Mesenchymal stem cell (in vitro differentiated cells and primary cell): ENCODE data around the gene UGT2A3.

Experiments
- DNase-seq: peaks from one replicate; pipeline ENCODE4 v3.0.0-alpha.2; 2013
- H2AFZ ChIP-seq: one replicate; pipeline ENCODE4 v1.6.1; 2013; ENCODE audit warnings: low read depth, mild to moderate bottlenecking, control low read depth, inconsistent platforms, low read length, moderate library complexity
- H2AK5ac ChIP-seq: 2 replicates; pipeline ENCODE4 v1.6.1; 2013; ENCODE audit warnings: low read length, moderate library complexity, mild to moderate bottlenecking, inconsistent platforms; ENCODE audit not compliant: severe bottlenecking
- H2BK120ac ChIP-seq: one replicate; pipeline ENCODE4 v1.6.1; 2013; ENCODE audit warnings: low read depth, mild to moderate bottlenecking, inconsistent platforms, low read length, moderate library complexity
- H2BK12ac ChIP-seq, 2 experiments: one replicate each; pipeline ENCODE4 v1.6.1; 2013; ENCODE audit warnings: inconsistent platforms in 2 of 2, low read length in 2 of 2, mild to moderate bottlenecking in 2 of 2, moderate library complexity in 2 of 2, control low read depth in 1 of 2
- H2BK15ac ChIP-seq: one replicate; pipeline ENCODE4 v1.6.1; 2013; ENCODE audit warnings: mild to moderate bottlenecking, low read depth, inconsistent platforms; ENCODE audit not compliant: poor library complexity, severe bottlenecking
- H2BK5ac ChIP-seq: 2 replicates; pipeline ENCODE4 v1.6.1; 2013; ENCODE audit warnings: low read depth, mild to moderate bottlenecking, low read length, control low read depth, inconsistent platforms; ENCODE audit not compliant: poor library complexity, severe bottlenecking
- H3K14ac ChIP-seq, 2 experiments: one replicate each; pipeline ENCODE4 v1.6.1; 2013; ENCODE audit warnings: inconsistent platforms in 2 of 2, low read length in 2 of 2, control low read depth in 1 of 2, mild to moderate bottlenecking in 1 of 2, moderate library complexity in 1 of 2
- H3K18ac ChIP-seq, 2 experiments: one replicate each; pipeline ENCODE4 v1.6.1; 2013; ENCODE audit warnings: inconsistent platforms in 2 of 2, low read length in 2 of 2, control low read depth in 1 of 2, low read depth in 1 of 2, mild to moderate bottlenecking in 1 of 2
- H3K23ac ChIP-seq, 2 experiments: one replicate each; pipeline ENCODE4 v1.6.1; 2013; ENCODE audit warnings: inconsistent platforms in 2 of 2, low read length in 2 of 2, mild to moderate bottlenecking in 2 of 2, moderate library complexity in 2 of 2, control low read depth in 1 of 2
- H3K27ac ChIP-seq: 2 replicates; pipeline ENCODE4 v1.5.1; 2013; ENCODE audit warnings: mild to moderate bottlenecking, moderate library complexity, low read length, control low read depth, inconsistent platforms; ENCODE audit not compliant: poor library complexity, severe bottlenecking
- H3K27me3 ChIP-seq, 2 experiments: 2 replicates each; pipeline versions ENCODE4 v1.6.1 to v1.7.0; 2013; ENCODE audit warnings: low read length in 2 of 2, mild to moderate bottlenecking in 2 of 2, moderate library complexity in 2 of 2, control low read depth in 1 of 2, inconsistent platforms in 1 of 2; ENCODE audit not compliant: control insufficient read depth in 1 of 2, insufficient read depth in 1 of 2
- H3K36me3 ChIP-seq, 2 experiments: 2 replicates each; pipeline versions ENCODE4 v1.6.1 to v1.7.0; 2013; ENCODE audit warnings: low read length in 2 of 2, control low read depth in 1 of 2, inconsistent platforms in 1 of 2, low read depth in 1 of 2, mild to moderate bottlenecking in 1 of 2; ENCODE audit not compliant: insufficient read depth in 2 of 2, control insufficient read depth in 1 of 2
- H3K4ac ChIP-seq, 2 experiments: one replicate each; pipeline ENCODE4 v1.6.1; 2013; ENCODE audit warnings: inconsistent platforms in 2 of 2, low read length in 2 of 2, mild to moderate bottlenecking in 2 of 2, moderate library complexity in 2 of 2, control low read depth in 1 of 2, low read depth in 1 of 2
- H3K4me1 ChIP-seq: 2 replicates; pipeline ENCODE4 v1.6.1; 2013; ENCODE audit warnings: low read depth, low read length, control low read depth; ENCODE audit not compliant: control insufficient read depth, insufficient read depth
- H3K4me2 ChIP-seq: 2 replicates; pipeline ENCODE4 v1.6.1; 2013; ENCODE audit warnings: low read length, mild to moderate bottlenecking, inconsistent platforms; ENCODE audit not compliant: poor library complexity, severe bottlenecking
- H3K4me3 ChIP-seq, 2 experiments: 2 replicates each; pipeline versions ENCODE4 v1.5.1 to v1.7.0; 2013; ENCODE audit warnings: low read length in 2 of 2, mild to moderate bottlenecking in 2 of 2, control low read depth in 1 of 2, low read depth in 1 of 2; ENCODE audit not compliant: insufficient read depth in 1 of 2
- H3K79me1 ChIP-seq: replicated peaks from 2 replicates; pipeline ENCODE4 v1.6.1; 2013; ENCODE audit warnings: mild to moderate bottlenecking, control low read depth, low read length, inconsistent platforms; ENCODE audit not compliant: poor library complexity, severe bottlenecking
- H3K9ac ChIP-seq: 2 replicates; pipeline ENCODE4 v1.7.0; 2013; ENCODE audit warnings: mild to moderate bottlenecking, low read length, moderate library complexity
- H3K9me3 ChIP-seq: 2 replicates; pipeline ENCODE4 v1.7.0; 2013; ENCODE audit warnings: mild to moderate bottlenecking, low read length; ENCODE audit not compliant: control insufficient read depth
- H4K8ac ChIP-seq: one replicate; pipeline ENCODE4 v1.6.1; 2013; ENCODE audit warnings: inconsistent platforms, mild to moderate bottlenecking, low read length, moderate library complexity
- H4K91ac ChIP-seq: one replicate; pipeline ENCODE4 v1.6.1; 2013; ENCODE audit warnings: mild to moderate bottlenecking, low read length, inconsistent platforms
- WGBS: methylation state at CpG from one replicate; pipeline ENCODE4 v1.1.7; 2013; ENCODE audit warnings: mixed read lengths; 5-methylcytosine and 5-hydroxymethylcytosine counted together

UGT2A3 gene

DNA sequence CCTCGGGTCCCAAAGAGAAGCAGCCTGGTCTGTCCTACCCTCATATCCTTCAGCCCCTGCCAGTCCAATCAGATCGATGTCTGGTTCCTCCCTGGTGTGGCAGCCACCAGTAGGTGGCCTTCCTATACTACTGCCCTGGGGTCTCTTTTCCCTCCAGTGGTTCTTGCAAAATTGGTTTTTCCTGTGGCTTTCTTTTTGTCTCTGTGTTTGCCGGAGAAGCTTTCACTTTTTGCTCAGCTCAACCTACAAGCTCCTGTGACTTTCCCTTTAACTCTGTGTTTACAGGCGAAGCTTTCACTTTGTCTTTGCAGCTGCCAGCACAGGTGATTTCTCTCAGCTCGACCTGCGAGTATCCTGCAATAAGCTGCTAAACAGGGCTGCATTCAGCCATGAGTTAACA is 46.8 kb downstream of the UGT2A3 start:
- no peak overlapping the region for H3K14ac ChIP-seq
- H3K4me3 ChIP-seq: no peak overlapping the region
- no peak overlapping the region for H2BK5ac ChIP-seq
- peak overlapping the region; percentile 13 for H2BK120ac ChIP-seq
- no peak for DNase-seq
- peaks cover 4% of the 10 kb centered on the region for H3K79me1 ChIP-seq
- no peak overlapping the region for H4K8ac ChIP-seq
- H3K27ac ChIP-seq: no peak overlapping the region
- no peak overlapping the region for H2AK5ac ChIP-seq
- no peak overlapping the region for H3K4me2 ChIP-seq
- no peak overlapping the region for H2AFZ ChIP-seq
- H3K9ac ChIP-seq: no peak overlapping the region
- H3K27me3 ChIP-seq: no peaks in the 10 kb centered on the region
- H3K23ac ChIP-seq: no peak overlapping the region
- no peaks in the 10 kb centered on the region for H3K9me3 ChIP-seq
- H2BK12ac ChIP-seq: no peak overlapping the region
- H3K4ac ChIP-seq: no peak overlapping the region
- no peaks in the 10 kb centered on the region for H3K36me3 ChIP-seq
- no peak overlapping the region for H2BK15ac ChIP-seq
- H3K4me1 ChIP-seq: peaks cover 13% of the 10 kb centered on the region
- H4K91ac ChIP-seq: no peak overlapping the region
- H3K18ac ChIP-seq: peak overlapping the region in 1 of 2 experiments; percentile 6
- WGBS: 69% methylated on average over 6 of the region's 6 CpGs

DNA sequence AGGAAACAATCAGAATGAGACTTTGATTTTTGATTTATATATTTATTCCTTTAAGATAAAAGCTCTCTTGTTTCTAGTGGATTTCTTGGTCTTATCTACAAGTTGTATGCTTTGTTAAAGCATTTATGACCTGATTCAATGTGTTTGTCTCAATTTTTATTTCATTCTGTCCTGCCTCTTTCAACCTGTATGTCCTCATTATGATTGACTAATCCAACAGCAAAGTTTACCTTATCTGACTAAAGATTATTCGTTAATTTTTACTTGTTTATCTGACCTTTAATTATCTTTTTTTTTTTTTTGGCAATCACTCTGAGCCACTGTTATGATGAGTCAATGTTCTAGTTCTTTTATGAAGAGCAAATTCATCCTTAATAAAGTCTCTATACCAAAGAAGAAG is 54.9 kb downstream of the UGT2A3 start:
- no CpG with 5 or more reads among the region's 1 CpG for WGBS

DNA sequence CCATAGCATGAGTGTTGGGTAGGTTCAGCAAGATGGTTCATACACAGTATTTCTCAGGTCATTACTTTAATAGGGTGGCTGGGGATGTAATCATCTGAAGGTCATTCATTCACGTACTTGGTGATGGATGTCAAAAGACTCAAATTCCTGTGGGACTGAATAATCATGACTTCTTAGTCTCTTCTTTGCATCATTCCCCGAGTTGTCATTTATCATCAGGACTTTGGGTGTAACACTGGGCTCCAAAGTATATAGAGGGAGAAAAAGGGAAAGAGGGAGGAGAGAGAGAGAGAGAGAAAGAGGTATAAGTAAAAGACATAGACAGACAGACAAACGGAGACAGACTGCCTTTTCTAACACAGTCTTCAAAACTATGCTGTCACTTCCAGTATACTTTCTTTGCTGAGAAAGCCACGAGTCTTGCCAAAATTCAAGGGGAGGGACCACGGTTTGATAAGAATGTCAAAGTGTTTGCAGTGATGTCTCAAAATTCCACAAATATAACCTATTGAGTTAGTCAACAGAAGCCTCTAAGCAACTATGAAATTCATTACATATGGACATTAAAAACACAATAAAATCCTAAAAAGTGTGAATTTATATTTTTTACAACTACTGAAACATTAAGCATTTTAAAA is 55.9 kb downstream of the UGT2A3 start:
- DNase-seq: no peak
- Histone ChIP-seq H2AK5ac (no peak overlapping the region), H3K36me3 (no peaks in the 10 kb centered on the region), H4K91ac (no peak overlapping the region), H3K4me1 (no peaks in the 10 kb centered on the region), H3K27me3 (no peaks in the 10 kb centered on the region), H3K4me3 (no peak overlapping the region), H2AFZ (no peak overlapping the region), H4K8ac (no peak overlapping the region), H3K4ac (no peak overlapping the region), H3K4me2 (no peak overlapping the region), H3K79me1 (no peaks in the 10 kb centered on the region), H2BK5ac (no peak overlapping the region), H3K14ac (no peak overlapping the region), H3K9me3 (no peaks in the 10 kb centered on the region), H2BK12ac (no peak overlapping the region), H2BK120ac (no peak overlapping the region), H3K23ac (no peak overlapping the region), H2BK15ac (no peak overlapping the region), H3K18ac (no peak overlapping the region), H3K27ac (no peak overlapping the region), H3K9ac (no peak overlapping the region)
- 71% methylated on average over 3 of the region's 5 CpGs for WGBS

More for the DNA sequence above, 54.9 kb downstream of the UGT2A3 start:
- H2BK12ac ChIP-seq: no peak overlapping the region
- H4K91ac ChIP-seq: no peak overlapping the region
- no peaks in the 10 kb centered on the region for H3K9me3 ChIP-seq
- H3K9ac ChIP-seq: no peak overlapping the region
- H2AK5ac ChIP-seq: no peak overlapping the region
- no peak for DNase-seq
- H3K23ac ChIP-seq: no peak overlapping the region
- no peak overlapping the region for H3K14ac ChIP-seq
- no peaks in the 10 kb centered on the region for H3K36me3 ChIP-seq
- H3K79me1 ChIP-seq: no peaks in the 10 kb centered on the region
- no peak overlapping the region for H3K4me3 ChIP-seq
- H2BK5ac ChIP-seq: no peak overlapping the region
- H3K4ac ChIP-seq: no peak overlapping the region
- H2BK120ac ChIP-seq: no peak overlapping the region
- H3K27me3 ChIP-seq: no peaks in the 10 kb centered on the region
- no peak overlapping the region for H3K4me2 ChIP-seq
- no peak overlapping the region for H3K27ac ChIP-seq
- H2BK15ac ChIP-seq: no peak overlapping the region
- no peak overlapping the region for H4K8ac ChIP-seq
- no peaks in the 10 kb centered on the region for H3K4me1 ChIP-seq
- H3K18ac ChIP-seq: no peak overlapping the region
- no peak overlapping the region for H2AFZ ChIP-seq

DNA sequence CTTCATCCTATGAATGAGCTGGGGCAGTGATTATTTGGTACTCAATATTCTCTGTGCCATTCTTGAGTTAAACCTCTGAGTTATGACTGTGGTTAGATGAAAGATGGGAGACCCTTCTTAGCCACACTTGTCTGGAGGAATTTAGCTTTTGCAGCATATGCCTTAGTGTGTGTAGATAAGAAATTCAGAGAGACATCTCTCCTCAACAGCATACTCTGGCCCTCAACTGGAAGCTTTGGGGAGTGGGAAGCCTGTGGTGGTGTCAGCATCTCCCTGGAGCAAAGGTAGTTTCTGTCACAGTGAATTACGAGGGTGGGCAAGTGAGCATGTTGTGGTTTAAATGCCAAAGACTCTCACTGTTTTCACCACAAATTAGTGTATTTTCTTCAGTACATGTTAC is 58.7 kb downstream of the UGT2A3 start:
- H3K14ac ChIP-seq: no peak overlapping the region
- WGBS: no CpG with 5 or more reads among the region's 1 CpG

More for the DNA sequence above, 58.7 kb downstream of the UGT2A3 start:
- H3K9me3 ChIP-seq: no peaks in the 10 kb centered on the region
- H3K4ac ChIP-seq: no peak overlapping the region
- H2BK12ac ChIP-seq: no peak overlapping the region
- no peaks in the 10 kb centered on the region for H3K36me3 ChIP-seq
- H4K91ac ChIP-seq: no peak overlapping the region
- H3K4me2 ChIP-seq: no peak overlapping the region
- no peak overlapping the region for H2BK15ac ChIP-seq
- H3K18ac ChIP-seq: no peak overlapping the region
- no peak overlapping the region for H3K4me3 ChIP-seq
- H3K27ac ChIP-seq: no peak overlapping the region
- no peak overlapping the region for H4K8ac ChIP-seq
- no peaks in the 10 kb centered on the region for H3K79me1 ChIP-seq
- H3K27me3 ChIP-seq: no peaks in the 10 kb centered on the region
- no peak overlapping the region for H2BK5ac ChIP-seq
- H2AK5ac ChIP-seq: no peak overlapping the region
- DNase-seq: no peak
- H2AFZ ChIP-seq: no peak overlapping the region
- no peaks in the 10 kb centered on the region for H3K4me1 ChIP-seq
- H3K9ac ChIP-seq: no peak overlapping the region
- no peak overlapping the region for H2BK120ac ChIP-seq
- peak overlapping the region in 1 of 2 experiments; percentile 59 for H3K23ac ChIP-seq
